ENCODE data around the gene IGF2BP2. TPM values are rescaled to one million over a fixed set of nuclear protein-coding genes. Genes with fewer than 3 reads are reported as not detected.
A peak's percentile ranks its signal among the peaks of the same experiment; 100 is the strongest.

IGF2BP2 gene
- total and polyA plus RNA-seq, 2 of the 4 experiments (the other 2 are of a cell fraction): 23.4 to 88.2 TPM

DNA sequence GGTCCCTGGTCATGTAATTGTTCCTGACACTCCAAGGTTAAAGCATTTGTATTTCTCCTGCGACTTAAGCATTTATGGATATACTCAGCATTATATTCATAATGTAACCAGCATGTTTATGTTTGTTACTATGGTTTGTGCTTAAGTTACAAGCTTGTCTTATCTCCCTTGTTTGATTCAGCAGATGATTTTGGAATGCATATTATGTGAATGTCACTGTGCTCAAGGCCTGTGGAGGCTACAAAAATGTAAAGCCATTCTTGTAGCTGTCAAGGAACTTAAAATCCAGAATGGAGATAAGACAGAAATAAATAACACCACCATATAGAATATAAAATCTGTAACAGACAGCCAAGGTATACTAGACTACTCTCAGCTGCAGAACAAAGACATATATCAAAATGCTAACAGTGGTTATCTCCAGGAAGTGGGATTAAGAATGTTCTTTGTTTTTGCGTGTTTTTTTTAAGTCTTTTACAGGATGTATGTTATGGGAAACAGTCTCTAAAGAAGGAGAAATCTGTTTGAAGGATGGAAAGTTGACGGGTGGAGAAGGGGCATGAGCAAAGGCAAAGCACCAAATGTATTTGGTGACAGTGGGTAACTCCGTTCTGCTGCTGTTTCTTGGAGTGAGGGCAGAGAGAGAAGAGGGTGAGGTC lies 61.4 kb downstream of the IGF2BP2 start (continued):
- no peak for TF ChIP-seq BHLHE40 (IDR thresholded peaks at IDR 0.05; ENCODE audit: low read depth, low read length)

DNA sequence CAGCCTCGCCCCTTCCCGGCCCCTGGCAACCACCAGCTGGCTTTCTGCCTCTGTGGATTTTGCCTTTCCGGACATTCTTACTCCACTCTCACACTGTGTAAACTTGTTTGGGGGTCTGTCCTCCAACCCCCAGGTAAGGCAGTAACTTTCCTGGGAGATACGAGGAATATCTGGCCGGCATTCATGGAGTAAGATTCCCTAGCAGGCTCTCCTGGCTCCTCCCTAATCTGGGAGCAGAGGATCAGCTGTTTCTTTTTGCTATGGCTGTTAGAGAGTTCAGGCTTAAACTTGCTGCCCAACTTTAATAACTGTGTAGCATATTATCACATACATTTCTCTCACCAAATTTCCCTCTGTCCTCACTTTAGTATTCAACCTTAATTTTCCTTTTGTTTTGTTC lies 64.3 kb downstream of the IGF2BP2 start:
- H3K4me1 ChIP-seq (ENCODE audit: control insufficient read depth, insufficient read depth, low read length): peaks cover 36% of the 10 kb centered on the region

More for the DNA sequence above, 64.3 kb downstream of the IGF2BP2 start:
- Histone ChIP-seq H3K27me3 (ENCODE audit: control insufficient read depth, insufficient read depth, low read length) (no peaks in the 10 kb centered on the region), H2AK5ac (ENCODE audit: low read depth, low read length) (no peak overlapping the region), H3K9ac (ENCODE audit: low read depth, low read length) (0 out of 2 replicates have a peak overlapping the region, but pooled peaks have one; percentile 12), H3K4me2 (ENCODE audit: low read depth, low read length) (peak overlapping the region; percentile 85), H4K91ac (ENCODE audit: insufficient read depth, low read depth, low read length) (no peak overlapping the region), H2AK9ac (replicated peaks; ENCODE audit: low read depth, low read length, poor library complexity) (no peak overlapping the region), H3K4ac (ENCODE audit: low read depth, low read length) (peak overlapping the region; percentile 6; the same call in 1 of the 2 replicates), H3K18ac (ENCODE audit: low read depth, low read length) (no peak overlapping the region; the same call in 1 of the 2 replicates), H3K23ac (ENCODE audit: low read depth, low read length) (0 out of 2 replicates have a peak overlapping the region, but pooled peaks have one; percentile 7), H3K56ac (ENCODE audit: extremely low read depth, insufficient read depth, low read length) (no peak overlapping the region), H3K9me3 (ENCODE audit: control insufficient read depth, insufficient read depth, low read length) (no peaks in the 10 kb centered on the region), H4K5ac (ENCODE audit: low read depth, low read length) (no peak overlapping the region), H4K20me1 (ENCODE audit: insufficient read depth, low read length) (peaks cover 98% of the 10 kb centered on the region), H2AFZ (replicated peaks; ENCODE audit: low read length, poor library complexity) (no peak overlapping the region), H3K14ac (replicated peaks; ENCODE audit: low read depth, low read length) (peak overlapping the region; percentile 47; the same call in 1 of the 2 replicates), H3K9me1 (ENCODE audit: insufficient read depth, low read length) (peaks cover 41% of the 10 kb centered on the region), H2BK5ac (ENCODE audit: low read depth, low read length, poor library complexity, severe bottlenecking) (no peak overlapping the region), H4K8ac (ENCODE audit: low read depth in 2 of 2, low read length in 2 of 2) (no peak overlapping the region), H3K79me1 (ENCODE audit: low read depth in 1 of 2, low read length in 2 of 2) (peaks cover 29 to 93% of the 10 kb centered on the region in 2 experiments), H3K27ac (ENCODE audit: insufficient read depth, low read length) (no peak overlapping the region), H2BK120ac (ENCODE audit: low read depth, low read length) (no peak overlapping the region; the same call in 1 of the 2 replicates), H3K4me3 (ENCODE audit: insufficient read depth, low read depth, low read length) (no peak overlapping the region), H3K36me3 (ENCODE audit: control insufficient read depth, insufficient read depth, low read length) (peaks cover 4% of the 10 kb centered on the region), H2BK20ac (ENCODE audit: low read depth, low read length) (no peak overlapping the region), H2BK15ac (ENCODE audit: low read depth, low read length) (no peak overlapping the region)
- intact Hi-C loops (cut with micrococcal nuclease) (no loop called here), dilution Hi-C loops (cut with HindIII; ENCODE audit: low sequenced_read_pairs, unreplicated experiment) (no loop called here), in situ Hi-C loops (cut with MboI; ENCODE audit: low sequenced_read_pairs) (no loop called here)
- TF ChIP-seq POLR2A (IDR thresholded peaks at IDR 0.05; ENCODE audit: low read depth, low read length): no peak
- TF ChIP-seq, protein P1, sequence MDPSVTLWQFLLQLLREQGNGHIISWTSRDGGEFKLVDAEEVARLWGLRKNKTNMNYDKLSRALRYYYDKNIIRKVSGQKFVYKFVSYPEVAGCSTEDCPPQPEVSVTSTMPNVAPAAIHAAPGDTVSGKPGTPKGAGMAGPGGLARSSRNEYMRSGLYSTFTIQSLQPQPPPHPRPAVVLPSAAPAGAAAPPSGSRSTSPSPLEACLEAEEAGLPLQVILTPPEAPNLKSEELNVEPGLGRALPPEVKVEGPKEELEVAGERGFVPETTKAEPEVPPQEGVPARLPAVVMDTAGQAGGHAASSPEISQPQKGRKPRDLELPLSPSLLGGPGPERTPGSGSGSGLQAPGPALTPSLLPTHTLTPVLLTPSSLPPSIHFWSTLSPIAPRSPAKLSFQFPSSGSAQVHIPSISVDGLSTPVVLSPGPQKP (IDR thresholded peaks at IDR 0.05; ENCODE audit: borderline replicate concordance, low read depth, low read length): no peak
- TF ChIP-seq RCOR1 (IDR thresholded peaks at IDR 0.05; ENCODE audit: insufficient replicate concordance, low read length): no peak
- no peak for TF ChIP-seq RFX5 (IDR thresholded peaks at IDR 0.05; ENCODE audit: low read depth, low read length)
- TF ChIP-seq, protein P2, sequence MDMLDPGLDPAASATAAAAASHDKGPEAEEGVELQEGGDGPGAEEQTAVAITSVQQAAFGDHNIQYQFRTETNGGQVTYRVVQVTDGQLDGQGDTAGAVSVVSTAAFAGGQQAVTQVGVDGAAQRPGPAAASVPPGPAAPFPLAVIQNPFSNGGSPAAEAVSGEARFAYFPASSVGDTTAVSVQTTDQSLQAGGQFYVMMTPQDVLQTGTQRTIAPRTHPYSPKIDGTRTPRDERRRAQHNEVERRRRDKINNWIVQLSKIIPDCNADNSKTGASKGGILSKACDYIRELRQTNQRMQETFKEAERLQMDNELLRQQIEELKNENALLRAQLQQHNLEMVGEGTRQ (IDR thresholded peaks at IDR 0.05; ENCODE audit: low read depth, low read length): no peak
- TF ChIP-seq SMC3 (IDR thresholded peaks at IDR 0.05; ENCODE audit: low read depth, low read length): no peak
- TF ChIP-seq CHD1 (IDR thresholded peaks at IDR 0.05; ENCODE audit: low read depth, low read length): no peak
- WGBS, 2 experiments (ENCODE audit: extremely low coverage in 2 of 2, insufficient read length in 1 of 2): no CpG with 5 or more reads among the region's 5 CpGs
- POLR2A ChIA-PET (ENCODE audit: unreplicated experiment): no interaction called here
- no peak for DNase-seq
- CTCF ChIA-PET: interaction anchor here (0.8 kb wide), 1 partner anchor 8 kb away, joined by 3 read pairs; no protein-coding TSS in a partner anchor
- ATAC-seq (ENCODE audit: low read depth): peak; percentile 28; the same call in 1 of the 2 replicates
- no TSS peak for BruUV-seq (replicated peaks)
